GM12865 (cell line): Measurements from ENCODE around the gene SULF2.

Experiments
- DNase-seq: peaks from one replicate; pipeline ENCODE4 v3.0.0; 2010; ENCODE audit warnings: low read depth
- H3K4me3 ChIP-seq: 2 replicates; pipeline ENCODE4 v1.5.1; 2011; ENCODE audit warnings: mild to moderate bottlenecking, low read depth, low read length, control low read depth
- TF ChIP-seq, protein P1 (sequence below): IDR thresholded peaks from 2 replicates; pipeline ENCODE4 v1.5.1; 2011; ENCODE audit warnings: low read length, control low read depth, low read depth, inconsistent platforms; ENCODE audit not compliant: insufficient read depth; ENCODE audit errors: missing control alignments

Gene SULF2

DNA sequence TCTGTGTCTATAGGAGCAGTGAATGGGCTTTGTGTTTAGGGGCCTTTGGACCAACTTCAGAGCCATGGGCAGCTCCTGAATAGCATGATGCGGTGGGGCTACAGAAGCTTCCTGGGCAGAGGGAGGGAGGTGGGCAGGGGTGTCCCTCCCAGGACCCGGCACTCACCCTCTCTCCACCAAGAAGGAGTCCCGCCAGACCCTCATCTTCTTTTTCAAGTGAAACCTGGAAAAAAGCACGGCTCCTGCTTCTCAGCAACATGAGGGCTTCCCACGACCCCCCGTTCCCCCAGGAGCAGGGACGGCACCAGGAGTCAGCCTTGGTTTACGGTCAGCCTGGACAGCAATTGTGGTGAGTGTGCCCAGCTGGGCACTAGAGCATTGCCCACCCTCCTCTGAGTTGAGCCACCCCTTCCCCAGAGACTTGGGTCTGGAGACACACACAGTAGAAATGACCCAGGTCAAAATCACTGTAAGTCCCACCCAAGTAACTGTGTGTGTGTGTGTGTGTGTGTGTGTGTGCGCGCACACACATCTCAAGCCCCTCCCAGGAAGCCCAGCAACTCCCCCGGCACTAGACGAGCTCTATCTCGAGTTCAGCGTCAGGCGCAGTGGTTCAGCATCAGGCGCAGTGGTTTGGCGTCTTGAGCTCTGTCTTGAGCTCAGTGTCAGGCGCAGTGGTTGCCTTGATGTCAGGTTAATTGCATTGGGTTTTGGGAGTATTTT is 108.2 kb downstream of the SULF2 start:
- TF ChIP-seq, protein P1, sequence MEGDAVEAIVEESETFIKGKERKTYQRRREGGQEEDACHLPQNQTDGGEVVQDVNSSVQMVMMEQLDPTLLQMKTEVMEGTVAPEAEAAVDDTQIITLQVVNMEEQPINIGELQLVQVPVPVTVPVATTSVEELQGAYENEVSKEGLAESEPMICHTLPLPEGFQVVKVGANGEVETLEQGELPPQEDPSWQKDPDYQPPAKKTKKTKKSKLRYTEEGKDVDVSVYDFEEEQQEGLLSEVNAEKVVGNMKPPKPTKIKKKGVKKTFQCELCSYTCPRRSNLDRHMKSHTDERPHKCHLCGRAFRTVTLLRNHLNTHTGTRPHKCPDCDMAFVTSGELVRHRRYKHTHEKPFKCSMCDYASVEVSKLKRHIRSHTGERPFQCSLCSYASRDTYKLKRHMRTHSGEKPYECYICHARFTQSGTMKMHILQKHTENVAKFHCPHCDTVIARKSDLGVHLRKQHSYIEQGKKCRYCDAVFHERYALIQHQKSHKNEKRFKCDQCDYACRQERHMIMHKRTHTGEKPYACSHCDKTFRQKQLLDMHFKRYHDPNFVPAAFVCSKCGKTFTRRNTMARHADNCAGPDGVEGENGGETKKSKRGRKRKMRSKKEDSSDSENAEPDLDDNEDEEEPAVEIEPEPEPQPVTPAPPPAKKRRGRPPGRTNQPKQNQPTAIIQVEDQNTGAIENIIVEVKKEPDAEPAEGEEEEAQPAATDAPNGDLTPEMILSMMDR, result no peak
- no peak for DNase-seq

DNA sequence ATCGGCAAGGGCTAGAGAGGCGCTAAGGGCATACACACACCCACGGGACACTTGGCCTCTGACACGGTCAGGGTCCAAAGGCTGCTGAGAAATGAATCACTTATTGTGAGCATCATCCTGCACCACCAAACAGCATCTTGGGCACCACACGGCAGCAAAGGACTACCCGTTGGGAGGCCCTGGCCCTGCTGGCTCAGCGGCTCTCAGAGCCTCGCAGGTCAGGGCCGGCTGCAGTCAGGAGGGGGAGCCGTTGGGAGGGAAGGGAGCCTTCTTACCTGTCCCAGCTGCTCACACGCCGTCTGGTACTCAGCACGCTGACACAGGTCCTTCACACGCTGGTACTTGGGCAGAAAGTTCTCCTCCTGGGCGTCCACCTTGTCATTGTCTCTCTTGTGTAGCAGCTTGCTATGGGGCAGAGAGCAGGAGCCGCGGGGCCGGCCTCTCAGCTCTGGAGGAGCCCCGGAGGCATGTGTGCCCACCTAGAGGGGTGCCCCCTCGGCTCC is 109.0 kb downstream of the SULF2 start:
- H3K4me3 ChIP-seq, result no peak overlapping the region
- TF ChIP-seq, protein P1, result no peak
- no peak for DNase-seq

More for the DNA sequence above, 108.2 kb downstream of the SULF2 start:
- H3K4me3 ChIP-seq, result no peak overlapping the region

DNA sequence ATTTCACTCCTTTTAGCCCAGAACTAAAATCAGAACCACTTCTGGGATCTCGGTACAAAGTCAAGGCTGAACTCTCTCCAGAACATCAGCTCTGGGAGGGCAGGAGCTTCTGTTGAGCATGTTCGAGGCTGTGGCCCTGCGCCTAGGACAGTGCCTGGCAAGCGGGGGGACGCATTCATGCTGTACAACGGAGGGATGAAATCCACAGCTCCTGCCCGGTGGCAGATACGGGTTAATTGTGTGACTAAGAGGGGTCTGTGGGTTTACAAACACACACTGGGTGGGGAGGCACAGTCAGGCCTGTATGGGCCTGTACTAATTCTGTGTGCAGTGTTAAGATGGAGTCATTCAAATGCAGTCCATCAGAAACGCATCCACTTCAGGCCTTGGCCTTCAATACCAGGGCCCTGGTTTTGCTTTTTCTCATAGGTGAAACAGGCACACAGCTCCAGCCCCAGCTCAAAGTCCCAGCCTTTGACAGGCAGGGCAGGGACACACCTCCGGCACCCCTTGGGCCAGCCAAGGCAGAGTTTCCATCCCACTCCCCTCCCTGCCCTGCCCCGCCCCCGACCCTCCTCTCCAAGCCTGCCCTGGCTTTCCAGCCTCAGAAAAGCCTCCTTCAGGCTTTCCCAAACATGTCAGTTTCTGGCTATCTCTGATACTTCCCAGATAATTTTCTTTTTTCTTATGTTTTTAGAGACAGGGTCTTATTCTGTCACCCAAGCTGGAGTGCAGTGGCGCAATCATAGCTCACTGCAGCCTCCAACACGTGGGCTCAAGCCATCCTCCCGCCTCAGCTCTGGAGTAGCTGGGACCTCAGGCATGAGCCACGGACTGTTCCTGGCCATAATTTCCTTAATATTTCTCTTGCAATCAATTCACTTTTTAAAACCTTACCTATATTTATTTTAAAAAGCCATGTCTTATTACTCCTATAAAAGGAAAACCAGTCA is 109.8 kb downstream of the SULF2 start:
- no peak overlapping the region for H3K4me3 ChIP-seq
- DNase-seq, result no peak
- TF ChIP-seq, protein P1, result no peak

DNA sequence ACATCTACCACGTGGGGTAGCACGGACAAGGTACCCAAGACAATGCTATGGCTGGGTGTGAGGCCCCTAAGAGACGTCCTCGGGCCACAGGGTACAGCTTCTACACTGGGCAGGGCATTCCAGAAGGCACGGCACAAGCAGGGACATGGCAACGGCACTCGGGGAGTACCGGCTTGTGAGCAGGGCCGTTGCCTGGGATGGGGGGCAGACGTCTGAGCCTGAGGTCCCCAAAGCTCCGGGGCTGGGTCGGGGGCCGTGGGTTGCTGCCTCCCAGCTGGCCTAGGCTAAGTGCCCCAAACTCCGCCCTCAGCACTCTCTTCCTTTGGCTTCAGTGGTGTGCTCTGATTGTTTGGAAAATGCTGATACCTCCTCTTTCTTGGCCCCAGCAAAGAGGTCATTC is 110.6 kb downstream of the SULF2 start:
- H3K4me3 ChIP-seq, result no peak overlapping the region

DNA sequence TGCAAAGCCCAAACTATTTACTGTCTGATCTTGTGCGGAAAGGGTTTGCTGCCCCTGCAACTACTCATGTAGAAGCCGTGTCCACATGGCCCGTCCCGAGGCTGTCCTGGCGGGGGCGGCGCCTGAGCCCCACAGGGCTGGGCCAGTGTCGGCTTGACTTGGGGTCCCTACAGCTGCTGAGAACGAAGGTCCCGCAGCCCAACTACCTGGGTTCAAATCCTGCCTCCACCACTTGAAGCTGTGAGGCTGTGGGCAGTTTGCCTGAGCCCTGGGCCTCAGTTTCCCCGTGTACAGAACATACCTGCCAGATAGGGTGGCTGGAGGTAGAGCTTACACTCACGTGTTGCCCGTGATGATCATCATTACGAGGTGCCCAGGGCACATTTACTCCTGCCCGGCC is 111.1 kb downstream of the SULF2 start:
- TF ChIP-seq, protein P1, result no peak
- DNase-seq, result no peak
- no peak overlapping the region for H3K4me3 ChIP-seq

More for the DNA sequence above, 110.6 kb downstream of the SULF2 start:
- DNase-seq, result no peak
- TF ChIP-seq, protein P1, result no peak

DNA sequence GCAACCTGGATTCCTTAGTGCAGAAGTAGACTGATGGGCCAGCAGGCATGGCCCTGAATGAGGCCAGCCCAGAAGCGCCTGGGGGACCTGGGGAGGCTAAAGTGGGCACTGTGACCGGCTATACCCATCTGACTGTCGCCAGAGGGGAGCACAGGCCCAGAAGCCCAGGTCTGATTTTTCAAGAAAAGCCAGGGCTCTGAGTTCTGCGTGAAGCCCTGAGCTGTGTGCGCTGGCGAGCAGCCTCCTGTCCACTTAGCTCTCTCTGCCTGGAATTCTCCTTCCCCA is 111.7 kb downstream of the SULF2 start:
- no peak overlapping the region for H3K4me3 ChIP-seq
- TF ChIP-seq, protein P1, result no peak
- no peak for DNase-seq
